H7 (cell line): ENCODE data around the gene APLN. TPM values are rescaled to one million over a fixed set of nuclear protein-coding genes. Genes with fewer than 3 reads are reported as not detected.
A peak's percentile ranks its signal among the peaks of the same experiment; 100 is the strongest.

ENCODE experiments used
- DNase-seq: peaks from one replicate; pipeline ENCODE4 v3.0.0; 2012
- H3K27me3 ChIP-seq: 2 replicates; pipeline ENCODE4 v1.6.0; 2011; ENCODE audit warnings: mild to moderate bottlenecking, low read length; ENCODE audit not compliant: control insufficient read depth, insufficient read depth
- H3K36me3 ChIP-seq: replicated peaks from 2 replicates; pipeline ENCODE4 v1.5.1; 2011; ENCODE audit warnings: low read length; ENCODE audit not compliant: control insufficient read depth, insufficient read depth
- H3K4me3 ChIP-seq: 2 replicates; pipeline ENCODE4 v1.5.1; 2011; ENCODE audit warnings: low read depth, mild to moderate bottlenecking, control low read depth, low read length, moderate library complexity; ENCODE audit not compliant: insufficient read depth
- total RNA-seq: library from RNA; depleted of rRNA; stranded (reverse); fragments of >200 nt; shearing (Covaris generic); gene quantifications from 2 replicates; pipeline ENCODE4 v1.2.3, GENCODE V29; 2014

Gene APLN
- total RNA-seq, 1 experiment from 2014 or later, result 0.38 TPM

DNA sequence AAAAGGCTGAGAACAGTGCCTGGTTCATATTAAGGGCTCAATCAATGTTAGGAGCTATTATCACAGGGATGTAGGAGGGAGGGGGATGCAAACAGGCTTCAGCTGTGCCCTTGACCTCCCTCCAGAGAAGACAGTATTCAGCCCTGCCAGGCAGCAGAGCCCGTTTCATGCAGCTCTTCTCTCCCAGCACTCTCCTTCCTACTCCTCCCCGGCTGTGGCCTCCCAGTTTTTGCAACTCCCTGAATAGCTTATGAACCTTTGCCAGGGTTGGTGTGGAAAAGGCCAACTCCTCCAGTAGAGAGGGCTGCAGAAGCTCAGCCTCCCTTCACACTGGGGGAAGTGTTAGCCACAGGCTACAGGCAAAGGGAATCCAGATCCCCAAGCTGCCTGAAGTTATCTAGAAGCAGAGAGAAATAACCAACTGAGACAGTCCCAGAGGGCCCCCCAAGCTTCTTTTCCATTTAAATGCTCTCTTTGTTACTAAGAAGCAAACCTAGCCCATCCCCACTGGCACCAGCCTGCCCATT is 31.7 kb upstream of the APLN start:
- Histone ChIP-seq H3K4me3 (no peak overlapping the region), H3K36me3 (no peaks in the 10 kb centered on the region), H3K27me3 (no peaks in the 10 kb centered on the region)
- peak; percentile 54 for DNase-seq

DNA sequence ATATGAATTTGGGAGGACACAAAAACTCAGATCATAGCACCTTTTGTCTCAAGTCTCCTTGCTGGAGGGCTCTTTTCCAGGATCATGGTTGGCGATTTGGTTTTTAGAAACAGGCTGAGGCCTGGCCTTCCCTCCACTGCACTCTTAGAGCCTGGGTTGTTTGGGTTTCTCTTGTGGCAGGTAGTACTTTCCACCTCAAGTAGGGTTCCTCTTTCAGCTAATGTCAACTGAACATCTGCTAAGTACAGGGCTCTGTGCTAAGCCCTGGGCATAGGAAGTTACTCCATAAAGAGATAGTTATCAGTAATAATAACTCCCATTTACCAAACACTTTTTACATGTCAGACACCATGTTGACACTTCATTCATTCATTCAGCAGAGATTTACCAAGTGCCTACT is 28.2 kb upstream of the APLN start:
- no peaks in the 10 kb centered on the region for H3K36me3 ChIP-seq

DNA sequence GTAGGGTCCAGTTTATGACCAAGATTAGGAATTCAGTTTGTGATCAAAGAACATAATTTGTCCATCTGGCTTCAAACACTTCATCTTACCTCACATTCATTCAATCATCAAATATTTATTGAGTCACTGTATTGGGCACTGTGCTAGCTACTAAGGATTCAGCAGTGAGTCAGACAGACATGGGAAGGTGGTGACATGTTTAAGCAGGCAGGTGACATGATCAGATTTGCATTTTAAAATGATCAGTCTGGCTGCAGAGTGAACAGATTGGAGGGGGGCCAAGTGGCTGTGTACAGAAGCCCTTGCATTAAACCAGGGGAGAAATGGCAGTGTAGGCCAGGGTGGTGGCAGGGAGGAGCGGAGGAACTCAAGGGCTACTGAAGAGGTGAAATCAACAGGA is 25.1 kb upstream of the APLN start:
- no peak overlapping the region for H3K4me3 ChIP-seq
- no peaks in the 10 kb centered on the region for H3K36me3 ChIP-seq
- DNase-seq, result no peak
- H3K27me3 ChIP-seq, result no peaks in the 10 kb centered on the region

More for the DNA sequence above, 28.2 kb upstream of the APLN start:
- Histone ChIP-seq H3K4me3 (no peak overlapping the region), H3K27me3 (no peaks in the 10 kb centered on the region)
- DNase-seq, result no peak

DNA sequence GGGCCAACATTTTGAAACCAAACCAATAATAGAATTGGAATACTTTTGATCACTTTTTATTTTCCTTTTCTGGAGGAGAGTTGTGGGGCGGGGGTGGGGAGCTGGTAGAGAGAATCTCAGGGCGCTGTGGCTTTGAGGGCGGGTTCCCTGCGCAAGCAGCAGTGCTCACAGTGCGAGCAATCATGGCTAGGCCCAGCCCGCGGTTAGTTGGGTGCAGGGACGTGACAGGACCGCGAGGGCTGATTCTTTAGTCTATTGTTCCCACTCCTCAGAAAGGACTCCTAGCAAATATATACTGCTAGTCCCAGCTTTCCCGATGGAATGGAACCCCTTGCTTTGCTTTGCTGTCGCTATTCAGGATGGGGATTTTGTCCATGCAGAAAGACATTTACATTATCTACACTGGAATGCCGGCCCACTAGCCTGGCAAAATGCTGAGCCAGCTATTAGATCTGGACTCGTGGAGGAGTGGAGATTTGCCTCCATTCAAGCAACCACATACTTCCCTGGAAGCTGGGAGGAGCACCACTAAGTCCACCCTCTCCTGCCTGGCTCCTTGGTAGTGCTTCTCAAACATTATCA is 23.9 kb upstream of the APLN start:
- Histone ChIP-seq H3K27me3 (no peaks in the 10 kb centered on the region), H3K4me3 (peak overlapping the region; percentile 20; the same call in 1 of the 2 replicates), H3K36me3 (no peaks in the 10 kb centered on the region)
- DNase-seq, result no peak

DNA sequence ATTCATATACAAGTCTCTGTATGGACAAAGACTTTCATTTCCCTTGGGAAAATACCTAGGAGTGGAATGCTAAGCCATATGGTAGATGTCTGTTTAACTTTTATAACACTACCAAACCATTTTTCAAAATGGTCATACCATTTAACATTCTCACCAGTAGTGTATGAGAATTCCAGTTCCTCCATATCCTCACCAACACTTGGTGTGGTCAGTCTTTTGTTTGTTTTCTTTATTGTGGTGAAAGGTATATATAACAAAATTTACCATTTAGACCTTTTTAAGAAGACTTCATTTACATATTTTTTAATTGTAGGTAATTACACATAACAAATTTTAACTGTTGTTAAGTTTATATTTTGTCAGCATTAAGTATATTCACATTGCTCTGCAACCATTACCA is 12.7 kb upstream of the APLN start:
- DNase-seq, result no peak
- no peak overlapping the region for H3K4me3 ChIP-seq
- no peaks in the 10 kb centered on the region for H3K36me3 ChIP-seq
- no peaks in the 10 kb centered on the region for H3K27me3 ChIP-seq

DNA sequence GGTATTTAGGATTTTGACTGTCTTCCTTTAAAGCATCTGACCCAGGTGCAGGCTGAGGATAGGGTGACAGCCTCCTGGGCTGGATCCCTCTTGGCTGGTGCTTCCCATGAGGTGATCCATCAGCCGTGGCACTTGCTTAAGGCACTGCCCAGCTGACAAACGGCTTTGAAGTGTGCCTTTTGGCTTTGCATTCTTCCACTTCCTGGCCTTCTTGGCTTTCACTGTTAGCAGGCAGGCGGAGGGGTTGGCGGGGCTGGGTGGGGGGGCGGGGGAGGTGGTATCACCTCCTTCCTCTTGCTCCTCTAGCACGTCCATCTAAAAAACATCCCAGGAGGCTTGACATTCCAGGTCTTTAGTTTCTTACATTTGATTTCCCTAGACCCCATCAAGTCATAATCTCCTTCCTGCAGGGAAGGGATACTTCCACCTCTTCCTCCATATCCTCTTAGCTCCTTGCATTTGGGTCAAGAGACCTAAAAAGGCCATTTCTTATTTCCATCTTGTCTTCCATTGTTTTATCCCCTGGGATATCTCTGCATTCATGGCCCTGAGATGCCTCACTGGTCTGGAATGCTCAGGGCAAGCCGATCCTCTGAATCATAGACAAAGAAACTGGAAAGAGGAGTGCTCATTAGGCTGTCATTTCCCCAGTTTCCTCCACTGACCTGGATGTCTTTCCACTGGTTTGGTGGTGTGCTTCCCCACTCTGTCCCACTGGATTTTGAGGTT is 11.3 kb upstream of the APLN start:
- H3K27me3 ChIP-seq, result no peaks in the 10 kb centered on the region
- no peak overlapping the region for H3K4me3 ChIP-seq
- peak; percentile 65 for DNase-seq
- H3K36me3 ChIP-seq, result no peaks in the 10 kb centered on the region

DNA sequence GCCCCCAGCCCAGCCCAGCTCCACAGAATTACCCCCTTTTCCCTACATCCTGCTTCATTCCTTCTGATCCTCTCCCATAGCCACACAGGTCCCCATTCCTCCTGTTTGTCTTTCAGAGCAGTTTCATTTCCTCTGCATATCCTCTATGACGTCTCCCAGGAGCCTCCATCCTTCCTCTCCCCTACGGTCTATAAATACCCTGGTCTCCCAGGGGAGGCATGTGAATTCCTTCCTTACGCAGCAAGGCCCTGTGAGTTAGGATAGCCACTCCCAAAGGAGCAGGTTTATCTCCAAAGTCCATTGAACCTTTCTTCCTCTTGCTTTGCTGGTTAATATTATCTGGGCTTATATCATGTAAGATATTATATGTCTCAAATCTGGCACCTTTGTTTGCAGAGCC is 8.4 kb upstream of the APLN start:
- no peaks in the 10 kb centered on the region for H3K36me3 ChIP-seq
- DNase-seq, result peak; percentile 48
- no peaks in the 10 kb centered on the region for H3K27me3 ChIP-seq
- H3K4me3 ChIP-seq, result no peak overlapping the region

DNA sequence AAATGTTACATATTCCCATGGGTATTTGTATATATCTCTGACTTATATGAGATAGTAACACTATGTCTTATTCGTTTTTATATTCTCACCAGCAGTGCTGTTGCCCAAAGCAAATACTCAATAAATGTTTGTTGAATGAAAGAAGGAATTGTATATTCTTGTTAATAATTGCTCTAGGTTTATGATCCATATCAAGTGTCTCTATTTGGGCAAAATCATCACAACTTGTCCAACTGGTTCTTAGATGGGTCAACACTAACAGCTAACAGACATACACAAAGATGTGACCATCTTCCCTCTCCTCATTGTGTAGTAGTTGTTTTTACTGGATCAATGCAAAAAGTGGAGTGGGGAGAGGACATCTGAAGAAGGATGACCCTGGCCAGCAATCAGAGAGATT is 6.6 kb upstream of the APLN start:
- Histone ChIP-seq H3K4me3 (no peak overlapping the region), H3K27me3 (no peaks in the 10 kb centered on the region), H3K36me3 (no peaks in the 10 kb centered on the region)
- no peak for DNase-seq

DNA sequence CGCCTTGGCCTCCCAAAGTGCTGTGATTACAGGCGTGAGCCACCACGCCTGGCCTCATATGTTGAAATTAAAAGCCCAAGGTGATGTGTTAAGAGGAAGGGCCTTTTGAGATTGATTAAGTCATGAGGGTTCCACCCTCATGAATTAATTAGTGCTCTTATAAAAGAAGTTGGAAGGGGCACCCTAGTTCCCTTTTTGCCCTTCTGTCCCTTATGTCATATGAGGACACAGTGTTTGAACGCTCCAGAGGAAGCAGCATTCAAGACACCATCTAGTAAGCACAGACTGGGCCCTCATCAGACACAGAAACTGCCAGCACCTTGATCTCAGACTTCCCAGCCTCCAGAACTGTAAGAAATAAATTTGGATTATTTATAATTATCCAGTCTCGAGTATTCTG is 5.1 kb upstream of the APLN start:
- Histone ChIP-seq H3K4me3 (no peak overlapping the region), H3K36me3 (no peaks in the 10 kb centered on the region), H3K27me3 (peaks cover 7% of the 10 kb centered on the region)
- DNase-seq, result no peak

DNA sequence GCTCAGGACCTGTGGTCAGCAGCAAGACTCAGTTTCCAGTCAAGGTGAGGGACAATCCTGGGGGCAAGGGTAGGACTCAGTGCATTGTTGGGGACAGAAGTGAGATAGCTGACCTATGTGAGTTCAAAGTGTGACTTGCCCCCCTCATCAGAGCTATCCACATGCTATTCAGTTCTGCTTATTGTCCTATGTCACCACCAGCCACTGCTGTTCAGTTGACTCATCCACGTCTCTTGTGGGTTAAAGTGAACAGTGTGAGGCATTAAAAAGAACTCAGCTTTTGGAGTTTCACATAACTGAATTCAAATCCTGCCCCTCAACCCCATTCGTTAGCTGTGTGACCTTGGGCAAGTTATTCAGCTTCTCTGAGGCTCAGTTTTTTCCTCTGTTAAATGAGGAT is 4.4 kb upstream of the APLN start:
- H3K4me3 ChIP-seq, result no peak overlapping the region
- no peaks in the 10 kb centered on the region for H3K36me3 ChIP-seq
- no peak for DNase-seq
- H3K27me3 ChIP-seq, result peaks cover 13% of the 10 kb centered on the region

DNA sequence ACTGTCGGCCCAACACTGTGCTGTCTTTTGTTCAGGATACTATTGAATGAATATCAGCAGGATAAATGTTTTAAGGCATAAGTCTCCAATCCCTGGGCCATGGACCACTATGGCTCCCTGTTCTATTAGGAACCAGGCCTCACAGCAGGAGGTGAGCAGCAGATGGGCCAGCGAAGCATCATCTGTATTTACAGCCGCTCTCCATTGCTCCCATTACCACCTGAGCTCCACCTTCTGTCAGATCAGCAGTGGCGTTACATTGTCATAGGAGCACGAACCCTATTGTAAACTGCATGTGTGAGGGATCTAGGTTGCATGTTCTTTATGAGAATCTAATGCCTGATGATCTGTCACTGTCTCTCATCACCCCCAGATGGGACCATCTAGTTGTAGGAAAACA is 3.7 kb upstream of the APLN start:
- peaks cover 21% of the 10 kb centered on the region for H3K27me3 ChIP-seq
- no peak overlapping the region for H3K4me3 ChIP-seq
- H3K36me3 ChIP-seq, result no peaks in the 10 kb centered on the region
- DNase-seq, result no peak

DNA sequence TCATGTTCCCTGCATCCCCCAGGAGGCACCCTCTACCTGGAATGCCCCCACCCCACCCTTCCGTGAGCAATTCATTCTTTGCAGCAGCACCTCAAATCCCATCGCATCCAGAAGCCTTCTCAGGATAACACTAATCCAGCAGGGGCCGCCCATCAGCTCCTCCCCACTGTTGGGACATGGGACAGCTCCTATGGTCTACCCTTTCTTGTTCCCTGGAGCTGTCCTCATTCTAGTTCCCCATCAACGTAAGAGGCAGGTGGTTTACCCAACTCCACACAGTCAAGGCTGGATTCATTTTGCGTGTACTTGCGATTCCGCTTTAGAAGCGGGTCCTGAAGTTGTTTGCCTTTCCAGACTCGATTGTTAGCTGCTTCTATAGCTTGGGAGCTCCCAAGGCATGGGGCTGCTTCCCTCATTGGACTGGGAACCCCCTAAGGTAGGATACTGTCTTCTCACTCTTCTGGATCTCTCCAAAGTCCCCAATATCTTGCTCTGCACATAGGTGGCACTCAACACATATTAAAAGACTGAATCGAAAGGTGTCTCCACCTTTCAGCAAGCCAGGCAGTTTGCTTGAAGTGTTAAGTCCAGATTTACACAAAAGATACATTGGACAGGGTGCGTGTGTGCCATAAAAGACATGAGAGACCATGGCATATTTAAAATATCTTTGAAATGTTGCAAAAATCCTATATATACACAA is 942 bp upstream of the APLN start:
- Histone ChIP-seq H3K27me3 (peaks cover 48% of the 10 kb centered on the region), H3K36me3 (no peaks in the 10 kb centered on the region), H3K4me3 (peak overlapping the region; percentile 57; the same call in 1 of the 2 replicates)
- peak; percentile 72 for DNase-seq

DNA sequence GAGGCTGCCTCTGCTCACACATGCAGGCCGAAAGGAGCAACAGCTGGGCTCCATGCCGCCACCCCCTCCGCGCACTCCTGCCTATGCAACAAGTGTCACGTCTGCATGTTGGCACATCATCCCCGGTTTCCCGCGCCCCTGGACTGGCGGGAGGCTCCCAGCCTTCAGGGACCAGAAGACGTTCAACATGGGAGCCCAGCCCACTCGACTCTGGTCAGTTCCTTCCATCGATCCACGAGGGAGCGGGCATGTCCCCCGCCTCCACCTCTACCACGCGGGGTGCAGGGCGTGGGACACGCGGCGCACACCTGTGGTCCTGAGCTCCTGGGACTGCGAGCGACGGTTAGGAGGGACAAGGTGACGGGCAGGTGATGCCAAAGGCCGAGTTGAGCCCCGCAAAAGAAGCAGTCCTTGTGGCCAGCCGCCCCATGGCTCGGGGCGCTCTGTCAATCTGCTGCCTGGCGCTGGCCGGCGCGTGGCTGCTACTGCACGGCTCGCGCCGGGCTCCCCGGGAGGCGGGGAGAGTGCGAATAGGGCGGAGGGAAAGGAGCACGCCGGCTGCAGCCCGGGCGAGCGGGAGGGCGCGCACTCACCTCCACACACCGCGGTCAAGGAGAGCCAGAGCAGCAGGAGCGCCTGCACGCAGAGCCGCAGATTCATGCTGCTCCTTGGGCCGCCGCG is 645 bp downstream of the APLN start:
- Histone ChIP-seq H3K36me3 (no peaks in the 10 kb centered on the region), H3K4me3 (peak overlapping the region; percentile 57), H3K27me3 (peaks cover 57% of the 10 kb centered on the region)
- peak; percentile 83 for DNase-seq

DNA sequence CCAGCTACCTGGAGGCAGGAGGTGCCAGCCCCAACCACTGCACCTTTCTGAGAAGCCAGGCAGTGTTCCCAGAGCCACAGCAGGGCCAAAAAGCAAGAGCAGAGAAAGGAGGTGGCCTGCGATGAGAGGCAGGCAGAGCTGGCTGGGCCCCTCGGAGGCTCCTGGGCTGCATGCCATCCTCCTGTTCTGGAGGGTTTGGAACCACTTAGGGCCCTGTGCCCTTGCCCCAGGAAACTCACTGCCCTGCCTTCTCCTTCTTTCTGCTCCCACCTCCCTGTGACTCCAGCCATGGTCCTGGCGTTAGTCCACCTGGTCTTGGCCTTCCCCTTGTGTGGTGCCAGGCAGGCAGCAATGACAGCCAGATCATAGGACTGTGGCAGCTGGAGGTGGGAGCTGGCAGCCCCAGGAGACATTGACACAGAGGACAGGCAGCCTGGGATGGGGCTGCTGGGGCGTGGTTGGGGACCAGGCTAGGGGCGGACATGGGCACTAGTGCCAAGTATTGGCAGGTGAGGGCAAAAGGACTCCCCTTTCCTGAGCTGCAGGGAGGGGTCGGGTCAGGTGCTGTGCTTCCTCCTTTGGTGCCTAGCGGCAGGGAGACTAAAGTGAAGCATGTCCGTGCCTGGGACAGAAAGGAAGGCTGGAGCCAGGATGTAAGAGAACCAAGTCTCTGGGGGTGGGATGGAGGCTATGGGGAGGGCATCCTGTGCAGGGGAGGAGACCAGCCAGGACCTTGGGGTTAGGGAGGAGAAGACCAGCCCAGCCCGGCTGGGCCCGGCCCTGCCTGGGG is 1.4 kb downstream of the APLN start:
- DNase-seq, result no peak
- H3K27me3 ChIP-seq, result peaks cover 60% of the 10 kb centered on the region

More for the DNA sequence above, 1.4 kb downstream of the APLN start:
- Histone ChIP-seq H3K36me3 (no peaks in the 10 kb centered on the region), H3K4me3 (peak overlapping the region; percentile 57; the same call in 1 of the 2 replicates)
